Measurements from ENCODE around the gene SYP.

DNA sequence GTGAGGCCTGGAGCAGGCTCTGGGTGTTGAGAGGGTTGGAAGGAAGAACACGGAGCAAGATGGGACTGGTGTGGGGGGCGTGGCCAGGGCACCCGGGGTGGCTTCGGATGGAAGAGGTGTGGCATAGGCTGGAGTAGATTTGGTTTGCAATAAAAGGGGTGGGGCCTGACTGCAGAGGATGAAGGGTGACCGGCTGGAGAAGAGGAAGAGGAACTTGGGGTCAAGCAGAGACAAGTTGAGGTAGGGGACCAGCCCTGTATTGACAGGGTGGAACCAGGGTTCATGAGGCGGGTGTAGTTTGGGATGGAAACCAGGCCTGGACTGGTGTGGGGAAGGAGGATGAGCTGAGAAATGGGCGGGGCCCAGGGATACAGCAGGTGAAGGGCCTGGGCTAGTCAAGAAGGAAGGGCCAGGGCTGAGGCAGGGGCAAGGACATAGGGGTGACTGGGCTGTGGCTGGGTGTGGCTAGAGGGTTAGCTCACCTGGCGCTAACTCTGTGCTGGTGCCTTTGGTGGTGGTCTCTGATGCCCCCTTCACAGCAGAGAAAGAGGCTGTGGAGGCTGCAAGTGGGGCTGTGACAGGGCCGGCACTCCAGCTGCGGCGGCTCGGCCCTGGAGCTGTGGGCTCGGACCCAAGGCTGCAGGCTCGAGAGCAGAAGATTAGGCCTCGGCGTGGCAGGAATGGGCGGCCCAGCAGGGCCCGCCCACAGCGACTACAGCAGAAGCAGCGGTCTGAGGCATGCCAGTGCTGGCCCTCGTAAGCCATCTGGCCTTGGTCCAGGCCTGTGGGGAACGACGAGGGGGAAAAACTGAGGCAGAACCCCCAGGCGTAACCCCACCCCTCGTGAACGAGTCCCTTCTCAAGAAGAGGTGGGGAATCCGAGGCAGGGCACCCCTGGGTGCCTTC lies 23.3 kb downstream of the SYP start:
- TF ChIP-seq, protein P1, sequence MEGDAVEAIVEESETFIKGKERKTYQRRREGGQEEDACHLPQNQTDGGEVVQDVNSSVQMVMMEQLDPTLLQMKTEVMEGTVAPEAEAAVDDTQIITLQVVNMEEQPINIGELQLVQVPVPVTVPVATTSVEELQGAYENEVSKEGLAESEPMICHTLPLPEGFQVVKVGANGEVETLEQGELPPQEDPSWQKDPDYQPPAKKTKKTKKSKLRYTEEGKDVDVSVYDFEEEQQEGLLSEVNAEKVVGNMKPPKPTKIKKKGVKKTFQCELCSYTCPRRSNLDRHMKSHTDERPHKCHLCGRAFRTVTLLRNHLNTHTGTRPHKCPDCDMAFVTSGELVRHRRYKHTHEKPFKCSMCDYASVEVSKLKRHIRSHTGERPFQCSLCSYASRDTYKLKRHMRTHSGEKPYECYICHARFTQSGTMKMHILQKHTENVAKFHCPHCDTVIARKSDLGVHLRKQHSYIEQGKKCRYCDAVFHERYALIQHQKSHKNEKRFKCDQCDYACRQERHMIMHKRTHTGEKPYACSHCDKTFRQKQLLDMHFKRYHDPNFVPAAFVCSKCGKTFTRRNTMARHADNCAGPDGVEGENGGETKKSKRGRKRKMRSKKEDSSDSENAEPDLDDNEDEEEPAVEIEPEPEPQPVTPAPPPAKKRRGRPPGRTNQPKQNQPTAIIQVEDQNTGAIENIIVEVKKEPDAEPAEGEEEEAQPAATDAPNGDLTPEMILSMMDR (IDR thresholded peaks at IDR 0.05; ENCODE audit: insufficient read depth, low read length, poor library complexity, severe bottlenecking) = no peak
- TF ChIP-seq EZH2phosphoT487 (conservative IDR thresholded peaks at IDR 0.05; ENCODE audit: low read length) = no peak

Data from SU-DHL-6 (cell line).